Measurements from ENCODE around the gene XPC. TPM values are rescaled to one million over a fixed set of nuclear protein-coding genes. Genes with fewer than 3 reads are reported as not detected.

XPC gene
- total RNA-seq, 3 donors from 2014 or later (not counting 1 experiment from before 2014, with no cell fraction given), result 45.5 to 62.1 (median 50.0) TPM

DNA sequence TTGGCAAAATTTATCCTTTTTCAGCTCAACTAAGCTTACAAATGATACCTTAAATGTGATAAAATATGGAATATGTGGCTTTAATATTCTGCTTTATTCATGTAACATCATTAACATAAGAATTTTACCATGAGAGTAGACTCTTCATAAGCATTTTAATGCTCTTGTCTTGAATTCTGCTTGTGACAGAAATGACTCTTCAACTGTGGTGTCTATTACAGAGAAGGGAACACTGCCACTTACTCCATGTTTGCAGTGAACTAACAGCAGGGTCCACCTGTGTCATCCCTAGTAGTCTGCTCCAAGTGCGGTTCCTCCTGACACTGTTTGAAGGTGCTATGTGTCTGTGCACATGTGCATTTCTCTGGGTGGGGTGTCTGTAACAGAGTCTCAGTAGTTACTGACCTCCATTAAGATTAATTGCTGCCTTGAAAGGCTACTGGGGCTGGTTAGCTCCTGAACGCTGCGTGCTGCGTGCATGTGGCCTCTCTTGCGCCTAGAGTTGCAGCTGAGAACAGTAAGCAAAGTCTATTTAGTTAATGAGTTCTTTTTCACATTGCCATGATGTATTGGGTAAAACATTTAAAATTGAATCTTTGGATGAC is 8.6 kb upstream of the XPC start:
- no peaks in the 10 kb centered on the region for H3K27me3 Mint-ChIP-seq (ENCODE audit: low read depth in 2 of 2)
- Histone ChIP-seq H3K36me3 (ENCODE audit: control insufficient read depth, insufficient read depth, low read length) (peaks cover 42% of the 10 kb centered on the region), H3K27me3 (ENCODE audit: control insufficient read depth, insufficient read depth, low read length) (no peaks in the 10 kb centered on the region), H3K4me1 (ENCODE audit: control insufficient read depth, insufficient read depth, low read length) (no peaks in the 10 kb centered on the region), H3K9me3 (ENCODE audit: control insufficient read depth, insufficient read depth, low read length) (no peaks in the 10 kb centered on the region), H3K4me3 (ENCODE audit: low read length) (no peak overlapping the region), H3K27ac (ENCODE audit: low read length) (no peak overlapping the region)
- no peak overlapping the region for H3K27ac Mint-ChIP-seq
- H3K4me3 Mint-ChIP-seq, result no peak overlapping the region
- peaks cover 37 to 51% of the 10 kb centered on the region in 2 donors for H3K4me1 Mint-ChIP-seq
- ATAC-seq, result no peak
- intact Hi-C loops (cut with micrococcal nuclease), result no loop called here
- no peak for DNase-seq
- peaks cover 9% of the 10 kb centered on the region for H3K36me3 Mint-ChIP-seq
- TF ChIP-seq, protein P1, sequence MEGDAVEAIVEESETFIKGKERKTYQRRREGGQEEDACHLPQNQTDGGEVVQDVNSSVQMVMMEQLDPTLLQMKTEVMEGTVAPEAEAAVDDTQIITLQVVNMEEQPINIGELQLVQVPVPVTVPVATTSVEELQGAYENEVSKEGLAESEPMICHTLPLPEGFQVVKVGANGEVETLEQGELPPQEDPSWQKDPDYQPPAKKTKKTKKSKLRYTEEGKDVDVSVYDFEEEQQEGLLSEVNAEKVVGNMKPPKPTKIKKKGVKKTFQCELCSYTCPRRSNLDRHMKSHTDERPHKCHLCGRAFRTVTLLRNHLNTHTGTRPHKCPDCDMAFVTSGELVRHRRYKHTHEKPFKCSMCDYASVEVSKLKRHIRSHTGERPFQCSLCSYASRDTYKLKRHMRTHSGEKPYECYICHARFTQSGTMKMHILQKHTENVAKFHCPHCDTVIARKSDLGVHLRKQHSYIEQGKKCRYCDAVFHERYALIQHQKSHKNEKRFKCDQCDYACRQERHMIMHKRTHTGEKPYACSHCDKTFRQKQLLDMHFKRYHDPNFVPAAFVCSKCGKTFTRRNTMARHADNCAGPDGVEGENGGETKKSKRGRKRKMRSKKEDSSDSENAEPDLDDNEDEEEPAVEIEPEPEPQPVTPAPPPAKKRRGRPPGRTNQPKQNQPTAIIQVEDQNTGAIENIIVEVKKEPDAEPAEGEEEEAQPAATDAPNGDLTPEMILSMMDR (IDR thresholded peaks at IDR 0.05), result no peak
- no peaks in the 10 kb centered on the region for H3K9me3 Mint-ChIP-seq
- 98% methylated on average over 5 of the region's 5 CpGs for WGBS (ENCODE audit: insufficient coverage)

DNA sequence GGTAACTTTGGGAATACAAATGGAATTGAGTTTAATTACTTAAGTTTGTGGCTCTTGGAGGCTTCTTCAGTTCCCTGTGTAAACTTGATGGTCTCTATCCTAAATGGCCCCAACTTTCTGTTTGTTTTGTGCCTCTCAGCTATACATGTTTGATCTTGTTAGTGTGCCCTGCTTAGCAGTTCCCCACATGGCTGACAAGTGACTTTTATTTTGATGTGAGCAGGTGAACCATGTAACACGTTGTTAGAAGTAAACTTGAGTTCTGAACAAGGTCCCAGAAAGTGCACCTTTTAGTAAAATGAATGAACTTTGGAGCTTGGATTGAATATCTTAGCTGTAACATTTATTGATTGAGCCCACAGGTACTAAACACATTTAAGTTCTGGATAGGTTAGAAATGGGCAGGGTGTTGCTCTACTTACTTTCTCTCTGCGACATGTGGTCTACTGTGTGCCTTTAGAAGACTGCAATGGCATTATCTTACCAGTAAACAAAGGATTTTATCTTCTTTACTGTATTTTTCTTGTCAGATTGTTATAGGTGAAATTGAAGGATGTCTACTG is 4.7 kb upstream of the XPC start:
- intact Hi-C loops (cut with micrococcal nuclease), result no loop called here
- Histone ChIP-seq H3K9me3 (ENCODE audit: control insufficient read depth, insufficient read depth, low read length) (no peaks in the 10 kb centered on the region), H3K4me1 (ENCODE audit: control insufficient read depth, insufficient read depth, low read length) (peaks cover 3% of the 10 kb centered on the region), H3K27ac (ENCODE audit: low read length) (no peak overlapping the region), H3K36me3 (ENCODE audit: control insufficient read depth, insufficient read depth, low read length) (peaks cover 46% of the 10 kb centered on the region), H3K4me3 (ENCODE audit: low read length) (no peak overlapping the region), H3K27me3 (ENCODE audit: control insufficient read depth, insufficient read depth, low read length) (no peaks in the 10 kb centered on the region)
- Mint-ChIP-seq H3K36me3 (peaks cover 9% of the 10 kb centered on the region), H3K4me3 (no peak overlapping the region), H3K27me3 (ENCODE audit: low read depth in 2 of 2) (no peaks in the 10 kb centered on the region), H3K4me1 (peaks cover 24 to 32% of the 10 kb centered on the region in 2 donors), H3K9me3 (no peaks in the 10 kb centered on the region), H3K27ac (peak overlapping the region; percentile 9 to 31)
- TF ChIP-seq, protein P1 (IDR thresholded peaks at IDR 0.05), result no peak
- 74% methylated on average over 2 of the region's 2 CpGs for WGBS (ENCODE audit: insufficient coverage)
- DNase-seq (no peak), ATAC-seq (no peak)

DNA sequence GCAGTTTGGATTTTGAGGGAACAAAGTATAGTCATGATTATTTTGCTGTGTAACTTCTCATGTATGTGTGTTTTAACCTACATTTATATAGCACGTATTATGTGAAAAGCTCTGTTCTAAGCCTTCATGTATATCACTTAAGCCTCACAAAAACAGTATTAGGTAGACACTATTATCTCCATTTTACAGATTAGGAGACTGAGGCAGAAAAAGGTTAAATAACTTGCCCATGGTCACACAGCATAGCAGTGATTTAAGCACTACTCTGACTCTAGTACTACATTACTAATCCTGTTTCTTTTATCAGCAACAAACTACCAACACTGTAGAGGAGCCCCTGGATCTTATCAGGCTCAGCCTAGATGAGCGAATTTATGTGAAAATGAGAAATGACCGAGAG is 2.9 kb upstream of the XPC start:
- Histone ChIP-seq H3K27me3 (ENCODE audit: control insufficient read depth, insufficient read depth, low read length) (no peaks in the 10 kb centered on the region), H3K4me3 (ENCODE audit: low read length) (no peak overlapping the region), H3K9me3 (ENCODE audit: control insufficient read depth, insufficient read depth, low read length) (no peaks in the 10 kb centered on the region), H3K36me3 (ENCODE audit: control insufficient read depth, insufficient read depth, low read length) (peaks cover 33% of the 10 kb centered on the region), H3K4me1 (ENCODE audit: control insufficient read depth, insufficient read depth, low read length) (peaks cover 17% of the 10 kb centered on the region), H3K27ac (ENCODE audit: low read length) (no peak overlapping the region)
- intact Hi-C loops (cut with micrococcal nuclease), result no loop called here
- no CpG with 5 or more reads among the region's 3 CpGs for WGBS (ENCODE audit: insufficient coverage)
- H3K9me3 Mint-ChIP-seq, result no peaks in the 10 kb centered on the region
- ATAC-seq, result no peak
- H3K4me1 Mint-ChIP-seq, result peaks cover 40 to 44% of the 10 kb centered on the region in 2 donors
- H3K27me3 Mint-ChIP-seq (ENCODE audit: low read depth in 2 of 2), result no peaks in the 10 kb centered on the region
- H3K36me3 Mint-ChIP-seq, result peaks cover 9% of the 10 kb centered on the region
- no peak for DNase-seq
- H3K4me3 Mint-ChIP-seq, result peak overlapping the region; percentile 28
- H3K27ac Mint-ChIP-seq, result peak overlapping the region in 1 of 2 donors; percentile 56
- TF ChIP-seq, protein P1 (IDR thresholded peaks at IDR 0.05), result no peak

Data from natural killer cell (primary cell).